ENCODE data around the gene CACFD1.
A peak's percentile ranks its signal among the peaks of the same experiment; 100 is the strongest.

Gene CACFD1

GRCh38 chr9:133459476-133460404, at the start of gene CACFD1:
TSS of gene CACFD1 (plus strand) at chr9:133459978. CDS start at chr9:133460067, 89 bp downstream.
- DNase-seq (ENCODE audit: low read depth in 3 of 3, low spot score in 1 of 3): peak; percentile 79 to 88 (median 81)

GRCh38 chr9:133415170-133415569, 44.6 kb upstream of the CACFD1 start:
- DNase-seq (ENCODE audit: low read depth in 3 of 3, low spot score in 1 of 3): no peak

- peak; percentile 51 to 79 (median 65) for DNase-seq (ENCODE audit: low read depth in 3 of 3, low spot score in 1 of 3)
These were observed 42.0 kb upstream of the CACFD1 start, which contains the start of gene REXO4 for GRCh38 chr9:133417541-133418461. TSS of gene REXO4 (minus strand) at chr9:133418010. CDS start at chr9:133417844, 166 bp downstream.

GRCh38 chr9:133419005-133419404, 40.8 kb upstream of the CACFD1 start:
- DNase-seq (ENCODE audit: low read depth in 3 of 3, low spot score in 1 of 3): no peak

GRCh38 chr9:133420392-133420827, 39.4 kb upstream of the CACFD1 start:
- no peak for DNase-seq (ENCODE audit: low read depth in 3 of 3, low spot score in 1 of 3)

GRCh38 chr9:133421615-133422542, 37.9 kb upstream of the CACFD1 start, which contains the start of gene ADAMTS13:
TSS of gene ADAMTS13 (plus strand) at chr9:133422367. CDS start at chr9:133422444, 77 bp downstream.
- DNase-seq (ENCODE audit: low read depth in 3 of 3, low spot score in 1 of 3): no peak

GRCh38 chr9:133423216-133423615, 36.6 kb upstream of the CACFD1 start:
- no peak for DNase-seq (ENCODE audit: low read depth in 3 of 3, low spot score in 1 of 3)

- no peak for DNase-seq (ENCODE audit: low read depth in 3 of 3, low spot score in 1 of 3)
These were observed 35.6 kb upstream of the CACFD1 start for GRCh38 chr9:133424187-133424586.

GRCh38 chr9:133425049-133425632, 34.6 kb upstream of the CACFD1 start:
- DNase-seq (ENCODE audit: low read depth in 3 of 3, low spot score in 1 of 3): no peak

GRCh38 chr9:133426011-133426410, 33.8 kb upstream of the CACFD1 start:
- no peak for DNase-seq (ENCODE audit: low read depth in 3 of 3, low spot score in 1 of 3)

GRCh38 chr9:133427658-133428348, 32.0 kb upstream of the CACFD1 start:
- DNase-seq (ENCODE audit: low read depth in 3 of 3, low spot score in 1 of 3): no peak

- no peak for DNase-seq (ENCODE audit: low read depth in 3 of 3, low spot score in 1 of 3)
These were observed 31.1 kb upstream of the CACFD1 start for GRCh38 chr9:133428617-133429101.

GRCh38 chr9:133429214-133429613, 30.6 kb upstream of the CACFD1 start:
- no peak for DNase-seq (ENCODE audit: low read depth in 3 of 3, low spot score in 1 of 3)

- no peak for DNase-seq (ENCODE audit: low read depth in 3 of 3, low spot score in 1 of 3)
These were observed 30.1 kb upstream of the CACFD1 start for GRCh38 chr9:133429641-133430161.

- no peak for DNase-seq (ENCODE audit: low read depth in 3 of 3, low spot score in 1 of 3)
These were observed 29.5 kb upstream of the CACFD1 start for GRCh38 chr9:133430244-133430643.

GRCh38 chr9:133433351-133433843, 26.4 kb upstream of the CACFD1 start:
- no peak for DNase-seq (ENCODE audit: low read depth in 3 of 3, low spot score in 1 of 3)

- DNase-seq (ENCODE audit: low read depth in 3 of 3, low spot score in 1 of 3): no peak
These were observed 23.1 kb upstream of the CACFD1 start for GRCh38 chr9:133436681-133437080.

GRCh38 chr9:133437753-133438531, 21.8 kb upstream of the CACFD1 start:
- DNase-seq (ENCODE audit: low read depth in 3 of 3, low spot score in 1 of 3): no peak
